Body of pancreas (tissue), 4 donors: ENCODE measurements around the gene NR3C2. TPM values are rescaled to one million over a fixed set of nuclear protein-coding genes. Genes with fewer than 3 reads are reported as not detected.
A peak's percentile ranks its signal among the peaks of the same experiment; 100 is the strongest.

Experiments used
- ATAC-seq: fragments of 150-250 bp; one replicate; pipeline ENCODE4 v1.9.1; 2016
- DNase-seq, 4 donors: peaks; one replicate each; pipeline ENCODE4 v3.0.0-alpha.2; 2019
- H3K27ac ChIP-seq, 4 donors: fragments of 200-600 bp; sonication (generic); 1 replicate in 3 of 4; 2 replicates in 1 of 4; pipeline versions ENCODE4 v1.5.1 to v1.6.1; 2016 to 2019; ENCODE audit warnings: mild to moderate bottlenecking in 1 of 4, mixed read lengths in 1 of 4, moderate library complexity in 1 of 4
- H3K27me3 ChIP-seq, 2 donors: fragments of 200-600 bp; sonication (generic); one replicate each; pipeline ENCODE4 v1.6.0; 2016; ENCODE audit warnings: mild to moderate bottlenecking in 1 of 2
- H3K36me3 ChIP-seq, 2 donors: fragments of 200-600 bp; sonication (generic); replicated peaks in 1 of 2; 2 replicates each; pipeline ENCODE4 v1.5.1; 2016; ENCODE audit warnings: low read depth in 2 of 2; ENCODE audit not compliant: insufficient read depth in 1 of 2
- H3K4me1 ChIP-seq: fragments of 200-600 bp; sonication (generic); one replicate; pipeline ENCODE4 v1.6.0; 2016
- H3K4me3 ChIP-seq, 2 donors: fragments of 200-600 bp; sonication (generic); 1 replicate in 1 of 2; 2 replicates in 1 of 2; pipeline ENCODE4 v1.5.1; 2016 to 2019
- H3K9me3 ChIP-seq, 3 donors: fragments of 200-600 bp; sonication (generic); 1 replicate in 2 of 3; 2 replicates in 1 of 3; pipeline ENCODE4 v1.5.1; 2016
- CTCF ChIP-seq, 7 experiments: fragments of 450-650 bp in 4 of 7; fragments of 200-600 bp in 3 of 7; sonication (generic) in 3 of 7; IDR thresholded peaks; one replicate each; pipeline ENCODE4 v1.5.1; 2016 to 2019; ENCODE audit warnings: antibody characterized with exemption in 7 of 7
- POLR2A ChIP-seq, 3 donors: fragments of 450-650 bp; IDR thresholded peaks; one replicate each; pipeline ENCODE4 v1.6.1; 2016; ENCODE audit warnings: antibody characterized with exemption in 3 of 3, mild to moderate bottlenecking in 2 of 3
- WGBS, 2 donors: methylation state at CpG; one replicate each; pipeline ENCODE4 v1.1.5; 2017; 5-methylcytosine and 5-hydroxymethylcytosine counted together
- intact Hi-C: fragments of 100-400 bp; cut with DNase I; formaldehyde crosslinking; loops from one replicate; pipeline ENCODE4 v1.15.1; 2023
- total RNA-seq, 2 donors: library from RNA; depleted of rRNA; stranded (reverse); fragments of >200 nt; gene quantifications; one replicate each; pipeline ENCODE4 v1.1.0, GENCODE V29; 2016

The NR3C2 gene
- total RNA-seq, 2 donors from 2014 or later: 14.8 to 18.8 TPM

- Histone ChIP-seq H3K27me3 (no peaks in the 10 kb centered on the region), H3K4me3 (no peak overlapping the region), H3K4me1 (peaks cover 14% of the 10 kb centered on the region), H3K27ac (no peak overlapping the region), H3K9me3 (no peaks in the 10 kb centered on the region), H3K36me3 (no peaks in the 10 kb centered on the region)
- TF ChIP-seq POLR2A (IDR thresholded peaks at IDR 0.05) (no peak), CTCF (IDR thresholded peaks at IDR 0.05) (no peak)
- DNase-seq (no peak), ATAC-seq (no peak)
- WGBS, 2 donors: 29 to 36% methylated on average over 6 of the region's 6 CpGs
- intact Hi-C loops: no loop called here
Observed at GRCh38 chr4:148243837-148244236, 198.4 kb downstream of the NR3C2 start.

- ATAC-seq (no peak), DNase-seq (no peak)
- Histone ChIP-seq H3K4me3 (no peak overlapping the region), H3K27me3 (no peaks in the 10 kb centered on the region), H3K9me3 (no peaks in the 10 kb centered on the region), H3K27ac (no peak overlapping the region), H3K4me1 (peaks cover 24% of the 10 kb centered on the region), H3K36me3 (no peaks in the 10 kb centered on the region)
- intact Hi-C loops: no loop called here
- 95 to 97% methylated on average over 4 of the region's 4 CpGs for WGBS, 2 donors
- no peak for TF ChIP-seq POLR2A (IDR thresholded peaks at IDR 0.05)
- TF ChIP-seq CTCF (IDR thresholded peaks at IDR 0.05): no peak
Observed at GRCh38 chr4:148240241-148240640, 202.0 kb downstream of the NR3C2 start.

GRCh38 chr4:148239494-148239985 lies 202.7 kb downstream of the NR3C2 start:
- intact Hi-C loops: no loop called here
- ATAC-seq (no peak), DNase-seq (peak in 2 of 4 donors; percentile 38 to 53)
- H3K9me3 ChIP-seq: no peaks in the 10 kb centered on the region
- peaks cover 24% of the 10 kb centered on the region for H3K4me1 ChIP-seq
- no peaks in the 10 kb centered on the region for H3K27me3 ChIP-seq
- WGBS, 2 donors: 84 to 89% methylated on average over 5 of the region's 5 CpGs
- TF ChIP-seq POLR2A (IDR thresholded peaks at IDR 0.05) (no peak), CTCF (IDR thresholded peaks at IDR 0.05) (no peak)
- no peak overlapping the region for H3K4me3 ChIP-seq
- no peaks in the 10 kb centered on the region for H3K36me3 ChIP-seq
- H3K27ac ChIP-seq: no peak overlapping the region

- Histone ChIP-seq H3K36me3 (no peaks in the 10 kb centered on the region), H3K27ac (peak overlapping the region in 1 of 4 donors; percentile 37), H3K4me1 (peaks cover 19% of the 10 kb centered on the region), H3K4me3 (no peak overlapping the region), H3K9me3 (no peaks in the 10 kb centered on the region), H3K27me3 (no peaks in the 10 kb centered on the region)
- 76 to 81% methylated on average over 4 of the region's 4 CpGs for WGBS, 2 donors
- DNase-seq (peak in 1 of 4 donors; percentile 18), ATAC-seq (no peak)
- intact Hi-C loops: no loop called here
- TF ChIP-seq CTCF (IDR thresholded peaks at IDR 0.05): no peak
- no peak for TF ChIP-seq POLR2A (IDR thresholded peaks at IDR 0.05)
Observed at GRCh38 chr4:148238811-148239493, 203.3 kb downstream of the NR3C2 start.

GRCh38 chr4:148238086-148238485 lies 204.1 kb downstream of the NR3C2 start:
- WGBS, 2 donors: 57 to 61% methylated on average over 3 of the region's 3 CpGs
- DNase-seq: no peak
- Histone ChIP-seq H3K27ac (peak overlapping the region in 1 of 4 donors; percentile 37), H3K36me3 (no peaks in the 10 kb centered on the region), H3K4me3 (no peak overlapping the region), H3K4me1 (peaks cover 15% of the 10 kb centered on the region), H3K9me3 (no peaks in the 10 kb centered on the region), H3K27me3 (no peaks in the 10 kb centered on the region)
- no peak for TF ChIP-seq POLR2A (IDR thresholded peaks at IDR 0.05)
- TF ChIP-seq CTCF (IDR thresholded peaks at IDR 0.05): no peak
- intact Hi-C loops: no loop called here
- ATAC-seq: no peak
